ENCODE measurements around the gene DNAJB6.

Gene DNAJB6

DNA sequence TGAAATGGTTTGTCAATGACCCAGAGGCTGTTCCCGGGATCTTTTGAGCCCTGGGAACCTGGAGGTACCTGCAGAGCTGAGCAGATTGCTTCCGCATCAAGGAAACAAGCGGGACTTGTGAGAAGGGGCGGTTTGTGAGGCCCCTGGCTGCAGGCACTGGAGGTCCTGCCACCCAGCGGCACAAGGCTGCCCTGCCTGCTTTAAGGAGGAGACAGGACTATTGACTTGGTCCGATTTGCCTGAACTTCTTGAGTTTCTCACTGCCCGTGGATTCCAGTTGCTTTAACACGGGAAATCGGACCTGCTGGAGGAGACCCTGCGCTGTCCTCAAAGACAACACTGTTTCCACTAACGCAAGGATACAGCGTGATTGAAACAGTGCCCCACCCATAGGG is 130.1 kb downstream of the DNAJB6 start:
- no peak for DNase-seq (ENCODE audit: low read depth)
